HUES6 (cell line): ENCODE measurements around the gene ADH4.
"Not testable (repeated sequence)": the region's sequence is repeated elsewhere in the genome, so short reads cannot be mapped to it uniquely, and the experiment has no call there.

Source experiments
- H3K27ac ChIP-seq: 2 replicates; pipeline ENCODE4 v1.7.0; 2013; ENCODE audit warnings: low read depth, mild to moderate bottlenecking, low read length, inconsistent platforms
- H3K27me3 ChIP-seq: 2 replicates; pipeline ENCODE4 v1.6.1; 2013; ENCODE audit warnings: low read length; ENCODE audit not compliant: control insufficient read depth, insufficient read depth
- H3K36me3 ChIP-seq: 2 replicates; pipeline ENCODE4 v1.6.1; 2013; ENCODE audit warnings: low read length; ENCODE audit not compliant: control insufficient read depth, insufficient read depth
- H3K4me1 ChIP-seq: 2 replicates; pipeline ENCODE4 v1.6.1; 2013; ENCODE audit warnings: low read length; ENCODE audit not compliant: control insufficient read depth, insufficient read depth
- H3K4me3 ChIP-seq: 2 replicates; pipeline ENCODE4 v1.5.1; 2013; ENCODE audit warnings: low read depth, low read length
- H3K9ac ChIP-seq: one replicate; pipeline ENCODE4 v1.6.1; 2013; ENCODE audit warnings: mild to moderate bottlenecking, low read length
- H3K9me3 ChIP-seq: 2 replicates; pipeline ENCODE4 v1.6.1; 2013; ENCODE audit warnings: low read depth, low read length; ENCODE audit not compliant: control insufficient read depth, insufficient read depth

Gene ADH4

DNA sequence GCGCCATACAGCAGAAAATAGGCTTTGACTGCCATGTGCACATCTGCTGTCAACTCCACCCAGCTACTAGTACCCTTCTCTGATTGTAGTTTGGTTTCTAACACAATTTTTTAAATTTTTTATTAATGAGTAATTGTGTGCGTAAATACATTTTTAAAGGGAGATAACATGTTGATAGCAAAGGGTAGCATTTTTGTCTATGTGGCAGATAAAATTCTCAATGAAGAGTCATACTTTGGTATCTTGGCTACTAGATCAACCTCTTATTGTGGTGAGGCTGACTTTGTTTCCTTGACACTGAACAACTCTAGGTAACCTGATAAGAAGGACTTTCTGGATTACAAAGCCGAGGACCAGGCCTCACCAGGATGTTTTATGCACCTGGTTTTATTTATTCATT, 9.5 kb downstream of the ADH4 start:
- no peak overlapping the region for H3K4me3 ChIP-seq
- H3K27ac ChIP-seq = no peak overlapping the region
- no peaks in the 10 kb centered on the region for H3K4me1 ChIP-seq

DNA sequence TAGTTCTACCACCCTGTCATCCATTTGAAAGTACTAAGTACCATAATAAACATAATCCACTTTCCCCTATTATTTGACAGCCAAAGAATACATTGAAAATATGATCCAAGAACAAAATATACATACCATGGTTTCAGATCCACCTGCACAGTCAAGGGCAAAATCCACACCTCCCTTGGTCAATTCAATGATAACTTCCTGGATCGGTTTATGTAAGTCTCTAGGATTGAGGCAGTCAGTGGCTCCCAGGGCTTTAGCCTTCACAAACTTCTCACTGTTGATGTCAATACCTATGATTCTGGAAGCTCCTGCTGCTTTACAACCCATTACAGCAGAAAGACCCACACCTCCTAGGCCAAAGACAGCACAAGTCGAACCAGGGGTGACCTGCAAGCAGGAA, 12.7 kb downstream of the ADH4 start:
- Histone ChIP-seq H3K4me3 (no peak overlapping the region), H3K36me3 (no peaks in the 10 kb centered on the region), H3K9ac (no peak overlapping the region)

More for the DNA sequence above, 9.5 kb downstream of the ADH4 start:
- Histone ChIP-seq H3K27me3 (no peaks in the 10 kb centered on the region), H3K36me3 (no peaks in the 10 kb centered on the region), H3K9ac (no peak overlapping the region), H3K9me3 (peaks cover 2% of the 10 kb centered on the region)

DNA sequence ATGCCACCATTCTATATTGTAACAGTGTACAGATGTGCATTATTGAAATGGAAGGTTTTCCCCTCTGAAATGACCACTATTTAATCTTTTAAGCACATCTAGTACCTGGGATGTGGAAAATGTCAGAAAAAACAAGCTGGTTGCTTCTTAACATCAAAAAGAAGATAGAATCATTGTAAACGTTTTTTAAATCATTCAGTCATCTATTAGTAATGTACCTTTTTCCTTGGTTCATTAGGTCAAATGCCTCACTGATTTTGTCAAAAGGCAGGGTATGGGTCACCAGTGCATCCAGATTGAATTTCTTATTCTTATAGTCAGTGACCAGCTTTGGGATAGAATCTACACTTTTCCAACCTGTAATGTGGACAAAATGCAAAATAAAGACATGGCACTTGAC, 17.7 kb downstream of the ADH4 start:
- Histone ChIP-seq H3K9me3 (peaks cover 18% of the 10 kb centered on the region), H3K27ac (no peak overlapping the region), H3K9ac (no peak overlapping the region), H3K36me3 (no peaks in the 10 kb centered on the region), H3K27me3 (no peaks in the 10 kb centered on the region), H3K4me3 (no peak overlapping the region), H3K4me1 (no peaks in the 10 kb centered on the region)

More for the DNA sequence above, 12.7 kb downstream of the ADH4 start:
- Histone ChIP-seq H3K27me3 (no peaks in the 10 kb centered on the region), H3K9me3 (peaks cover 15% of the 10 kb centered on the region), H3K4me1 (no peaks in the 10 kb centered on the region), H3K27ac (no peak overlapping the region)

DNA sequence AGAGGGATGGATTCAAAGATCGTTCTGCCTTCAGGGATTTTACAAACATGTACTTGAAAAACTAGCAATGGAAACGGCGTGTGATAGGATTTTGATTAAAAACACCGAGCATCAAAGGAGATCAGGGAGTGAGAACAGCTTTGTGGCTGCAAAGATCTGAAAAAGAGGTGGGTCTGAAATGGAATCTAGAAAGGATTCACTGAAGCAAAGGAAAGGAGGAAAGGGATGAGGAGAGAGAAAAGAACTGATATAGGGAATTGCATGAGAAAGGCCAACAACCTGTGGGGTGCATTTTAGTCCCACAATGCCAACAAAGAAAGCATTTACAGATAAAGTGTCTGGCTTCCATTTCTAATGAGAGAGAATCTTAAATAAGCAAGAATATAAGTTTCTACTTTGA, 23.1 kb downstream of the ADH4 start:
- Histone ChIP-seq H3K27me3 (no peaks in the 10 kb centered on the region), H3K36me3 (no peaks in the 10 kb centered on the region), H3K9ac (no peak overlapping the region), H3K27ac (no peak overlapping the region), H3K9me3 (peaks cover 6% of the 10 kb centered on the region; the same call in 1 of the 2 replicates), H3K4me3 (no peak overlapping the region), H3K4me1 (no peaks in the 10 kb centered on the region)

DNA sequence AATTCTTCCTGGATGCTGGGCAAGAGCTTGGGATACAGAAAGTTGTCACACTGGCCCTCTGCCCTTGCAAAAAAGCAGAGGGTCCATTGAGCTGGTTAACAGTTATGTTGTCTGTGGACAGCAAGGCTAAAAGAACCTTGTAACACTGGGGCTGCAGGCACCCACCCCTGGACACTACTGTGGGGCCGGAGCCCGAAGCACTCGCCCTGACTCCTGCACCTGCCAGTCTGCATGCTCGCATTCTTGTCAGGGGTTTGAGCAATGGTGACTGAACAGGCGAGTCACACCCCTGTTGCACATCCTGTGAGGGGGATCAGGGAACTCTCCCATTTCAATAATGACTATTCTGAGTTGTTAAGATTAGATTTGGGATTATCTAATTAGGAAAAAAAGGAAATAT, 23.6 kb downstream of the ADH4 start:
- Histone ChIP-seq H3K27me3 (no peaks in the 10 kb centered on the region), H3K27ac (no peak overlapping the region), H3K4me3 (no peak overlapping the region), H3K9me3 (peaks cover 4% of the 10 kb centered on the region; the same call in 1 of the 2 replicates), H3K9ac (no peak overlapping the region), H3K36me3 (no peaks in the 10 kb centered on the region), H3K4me1 (no peaks in the 10 kb centered on the region)

DNA sequence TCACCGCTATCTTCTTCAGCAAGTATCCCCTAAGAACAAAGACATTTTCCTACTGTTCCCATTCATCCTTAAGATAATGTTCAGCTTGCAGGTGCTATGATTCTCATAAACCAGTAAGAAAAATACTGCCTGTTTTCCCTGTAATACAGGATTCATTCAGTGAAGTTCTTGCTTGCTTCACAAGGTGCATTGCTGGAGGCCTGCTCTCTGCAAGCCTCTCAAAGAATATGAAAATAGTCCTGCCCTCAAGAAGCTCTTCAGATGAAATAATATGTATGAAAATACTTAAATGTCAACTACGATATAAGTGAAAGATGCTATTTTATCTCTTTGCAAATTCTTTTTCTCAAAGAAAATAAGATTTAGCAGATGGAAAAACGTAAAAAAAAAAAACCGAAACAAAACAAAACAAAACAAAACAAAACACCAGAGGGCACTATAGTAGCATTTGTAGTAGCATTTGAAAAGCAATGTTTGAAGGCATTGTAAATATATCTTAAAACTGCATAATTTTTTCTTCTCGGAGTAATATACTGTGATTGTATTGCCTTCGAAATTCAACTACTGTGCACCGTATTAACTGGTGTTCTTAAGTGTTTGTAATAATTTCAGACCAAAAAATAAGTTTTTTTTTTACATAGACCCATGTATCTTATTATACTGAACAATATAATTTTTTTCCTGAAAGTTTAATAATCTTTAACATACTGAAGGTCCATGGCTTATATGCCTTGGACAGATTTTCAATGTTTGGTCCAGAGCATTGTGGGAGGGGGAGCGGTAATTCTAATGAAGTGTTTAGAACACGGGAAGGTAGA, 26.0 kb downstream of the ADH4 start:
- H3K27ac ChIP-seq = no peak overlapping the region
- H3K9me3 ChIP-seq = peaks cover 4% of the 10 kb centered on the region; the same call in 1 of the 2 replicates
- no peak overlapping the region for H3K4me3 ChIP-seq
- H3K27me3 ChIP-seq = no peaks in the 10 kb centered on the region
- no peaks in the 10 kb centered on the region for H3K4me1 ChIP-seq
- no peaks in the 10 kb centered on the region for H3K36me3 ChIP-seq
- H3K9ac ChIP-seq = no peak overlapping the region

DNA sequence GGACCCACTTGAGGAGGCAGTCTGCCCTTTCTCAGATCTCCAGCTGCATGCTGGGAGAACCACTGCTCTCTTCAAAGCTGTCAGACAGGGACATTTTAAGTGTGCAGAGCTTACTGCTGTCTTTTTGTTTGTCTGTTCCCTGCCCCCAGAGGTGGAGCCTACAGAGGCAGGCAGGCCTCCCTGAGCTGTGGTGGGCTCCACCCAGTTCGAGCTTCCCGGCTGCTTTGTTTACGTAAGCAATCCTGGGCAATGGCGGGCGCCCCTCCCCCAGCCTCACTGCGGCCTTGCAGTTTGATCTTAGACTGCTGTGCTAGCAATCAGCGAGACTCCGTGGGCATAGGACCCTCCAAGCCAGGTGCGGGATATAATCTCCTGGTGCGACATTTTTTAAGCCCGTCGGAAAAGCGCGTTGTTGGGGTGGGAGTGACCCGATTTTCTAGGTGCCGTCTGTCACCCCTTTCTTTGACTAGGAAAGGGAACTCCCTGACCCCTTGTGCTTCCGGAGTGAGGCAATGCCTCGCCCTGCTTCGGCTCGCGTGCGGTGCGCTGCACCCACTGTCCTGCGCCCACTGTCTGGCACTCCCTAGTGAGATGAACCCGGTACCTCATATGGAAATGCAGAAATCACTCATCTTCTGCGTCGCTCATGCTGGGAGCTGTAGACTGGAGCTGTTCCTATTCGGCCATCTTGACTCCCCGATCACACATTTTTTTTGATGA, 26.8 kb downstream of the ADH4 start:
- H3K27ac ChIP-seq = not testable (repeated sequence)

DNA sequence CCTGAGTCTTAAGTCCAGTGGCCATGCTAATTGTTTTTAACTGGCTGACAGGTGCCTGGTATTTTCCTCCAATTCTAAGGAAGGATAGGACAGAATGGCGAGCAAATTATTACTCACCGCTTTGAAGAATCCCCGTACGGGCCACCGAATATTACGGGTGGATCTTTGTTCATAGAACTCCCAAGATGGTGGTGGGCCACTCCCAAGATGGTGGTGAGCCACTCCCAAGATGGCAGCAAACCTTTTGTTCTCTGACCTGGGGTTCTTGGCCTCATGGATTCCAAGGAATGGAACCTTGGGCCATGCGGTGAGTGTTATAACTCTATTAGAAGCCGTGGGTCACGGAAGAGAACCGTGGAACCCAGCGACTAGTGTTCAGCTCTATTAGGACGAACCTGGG, 34.8 kb downstream of the ADH4 start:
- not testable (repeated sequence) for H3K9me3 ChIP-seq, H3K27ac ChIP-seq, H3K27me3 ChIP-seq, H3K9ac ChIP-seq, H3K4me1 ChIP-seq, H3K4me3 ChIP-seq, H3K36me3 ChIP-seq

More for the DNA sequence above, 26.8 kb downstream of the ADH4 start:
- H3K9me3 ChIP-seq, H3K36me3 ChIP-seq, H3K4me3 ChIP-seq, H3K4me1 ChIP-seq, H3K9ac ChIP-seq, H3K27me3 ChIP-seq: not testable (repeated sequence)

DNA sequence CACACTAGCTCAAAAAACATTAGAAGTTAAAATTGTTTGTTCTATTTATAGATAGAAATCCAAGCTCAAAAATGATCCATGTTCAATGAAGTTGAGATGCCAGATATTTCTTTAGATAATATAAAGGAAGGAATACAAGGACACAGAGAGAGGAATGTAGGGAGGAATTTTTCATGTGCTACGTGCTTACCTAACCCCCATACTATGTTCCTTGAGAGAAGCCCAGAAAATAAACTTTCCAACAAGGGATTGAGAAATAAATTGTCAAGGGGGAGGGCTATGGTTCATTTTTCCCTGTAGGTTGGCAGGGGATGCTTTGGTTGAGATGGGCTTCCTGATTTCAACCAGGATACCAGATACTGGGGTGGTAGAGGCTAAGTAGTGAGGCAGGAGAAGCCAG, 39.9 kb downstream of the ADH4 start:
- H3K27me3 ChIP-seq = no peaks in the 10 kb centered on the region
- no peaks in the 10 kb centered on the region for H3K4me1 ChIP-seq
- H3K9ac ChIP-seq = no peak overlapping the region
- no peak overlapping the region for H3K4me3 ChIP-seq
- no peak overlapping the region for H3K27ac ChIP-seq
- H3K9me3 ChIP-seq = peaks cover 11% of the 10 kb centered on the region
- H3K36me3 ChIP-seq = no peaks in the 10 kb centered on the region

DNA sequence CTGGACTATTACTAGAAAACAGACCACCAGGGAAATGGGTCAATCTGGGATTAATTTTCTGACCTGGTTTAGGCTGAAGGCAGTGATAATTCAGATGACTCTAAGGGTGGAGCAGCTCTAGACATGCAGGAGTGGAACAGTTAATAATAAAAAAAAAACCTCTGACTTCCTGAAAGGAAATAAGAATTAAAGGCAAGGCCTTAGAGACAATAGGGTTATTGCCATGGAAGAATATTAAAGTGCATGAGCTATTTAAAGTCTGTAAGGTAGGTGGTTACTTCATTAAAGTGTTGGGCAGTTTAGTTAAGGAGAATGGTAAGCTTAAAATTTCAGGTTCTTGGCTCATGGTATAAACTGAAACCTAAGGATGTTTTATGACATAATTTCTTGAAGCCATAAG, 40.9 kb downstream of the ADH4 start:
- no peak overlapping the region for H3K27ac ChIP-seq
- H3K27me3 ChIP-seq = no peaks in the 10 kb centered on the region
- no peaks in the 10 kb centered on the region for H3K36me3 ChIP-seq
- H3K9me3 ChIP-seq = peaks cover 12% of the 10 kb centered on the region
- no peak overlapping the region for H3K4me3 ChIP-seq
- H3K4me1 ChIP-seq = no peaks in the 10 kb centered on the region
- no peak overlapping the region for H3K9ac ChIP-seq

DNA sequence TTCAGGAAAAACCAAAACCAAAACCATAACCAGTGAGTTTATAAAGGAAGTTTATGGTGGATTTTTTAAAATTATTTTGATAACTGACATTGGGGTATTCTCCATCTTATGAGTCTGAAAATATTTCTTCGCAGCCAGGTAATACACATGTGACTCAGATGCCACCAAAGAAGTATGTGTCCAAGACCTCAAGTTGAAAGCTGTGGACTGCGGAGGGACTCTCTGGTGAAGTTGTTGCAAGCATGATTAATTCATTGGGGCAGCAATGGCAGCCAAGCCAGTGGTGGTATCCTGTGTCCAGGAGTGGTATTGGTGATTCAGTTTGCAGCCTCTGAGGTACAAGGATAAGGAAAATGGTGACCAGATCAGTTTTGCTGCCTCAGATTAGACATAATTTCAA, 41.5 kb downstream of the ADH4 start:
- Histone ChIP-seq H3K36me3 (no peaks in the 10 kb centered on the region), H3K4me1 (no peaks in the 10 kb centered on the region), H3K4me3 (no peak overlapping the region)

More for the DNA sequence above, 41.5 kb downstream of the ADH4 start:
- Histone ChIP-seq H3K27me3 (no peaks in the 10 kb centered on the region), H3K9ac (no peak overlapping the region), H3K27ac (no peak overlapping the region), H3K9me3 (peaks cover 12% of the 10 kb centered on the region)
